HG03108 (cell line): Measurements from ENCODE around the gene PCSK6.

ENCODE experiments used
- ATAC-seq: cut with Tn5 transposase; IDR thresholded peaks from one replicate; pipeline ENCODE4 v1.9.1; 2021; ENCODE audit warnings: moderate library complexity; ENCODE audit not compliant: unreplicated experiment

Gene PCSK6

DNA sequence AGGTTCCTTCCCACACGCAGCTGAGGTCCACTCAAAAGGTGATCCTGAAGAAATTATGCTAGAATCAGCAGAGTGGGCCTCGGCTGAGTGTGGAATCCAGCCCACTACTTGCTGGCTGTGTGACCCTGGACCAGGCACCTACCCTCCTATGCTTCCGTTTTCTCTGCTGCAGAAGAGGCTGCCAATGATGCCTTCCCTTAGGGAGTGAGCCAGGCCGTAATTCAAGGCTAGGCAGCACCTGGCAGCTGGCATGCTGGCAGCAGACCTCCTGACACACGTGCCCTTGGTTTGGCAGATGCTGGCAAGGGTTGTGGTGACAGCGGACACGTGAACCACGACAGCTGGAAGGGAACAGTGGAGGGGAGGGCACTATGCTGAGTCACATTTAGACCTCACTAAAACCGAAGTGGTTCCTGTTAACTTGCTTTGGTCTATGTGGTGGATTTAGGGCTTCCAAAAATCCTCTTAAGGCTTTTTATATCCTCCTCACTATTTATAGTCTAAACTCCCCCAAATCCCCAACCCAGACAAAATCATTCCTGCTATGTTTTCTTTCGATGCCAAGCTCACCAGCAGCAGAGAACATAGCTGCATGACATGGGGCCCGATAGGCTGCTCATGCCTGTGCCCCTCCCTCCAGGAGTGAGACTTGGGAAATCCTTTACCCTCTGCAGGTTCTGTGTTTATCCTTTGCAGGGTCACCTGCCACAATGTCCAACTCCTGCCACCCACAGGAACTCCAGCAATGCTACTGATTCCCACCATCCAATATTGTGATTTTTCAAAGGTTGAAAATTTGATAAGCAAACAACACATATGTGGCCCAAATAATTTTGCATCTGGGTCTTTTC lies 10.6 kb upstream of the PCSK6 start:
- ATAC-seq: peak; percentile 62

GRCh38 chr15:101498717-101499480 lies 9.4 kb upstream of the PCSK6 start:
- no peak for ATAC-seq

- ATAC-seq: no peak
Measured at GRCh38 chr15:101498076-101498716, 8.7 kb upstream of the PCSK6 start.

DNA sequence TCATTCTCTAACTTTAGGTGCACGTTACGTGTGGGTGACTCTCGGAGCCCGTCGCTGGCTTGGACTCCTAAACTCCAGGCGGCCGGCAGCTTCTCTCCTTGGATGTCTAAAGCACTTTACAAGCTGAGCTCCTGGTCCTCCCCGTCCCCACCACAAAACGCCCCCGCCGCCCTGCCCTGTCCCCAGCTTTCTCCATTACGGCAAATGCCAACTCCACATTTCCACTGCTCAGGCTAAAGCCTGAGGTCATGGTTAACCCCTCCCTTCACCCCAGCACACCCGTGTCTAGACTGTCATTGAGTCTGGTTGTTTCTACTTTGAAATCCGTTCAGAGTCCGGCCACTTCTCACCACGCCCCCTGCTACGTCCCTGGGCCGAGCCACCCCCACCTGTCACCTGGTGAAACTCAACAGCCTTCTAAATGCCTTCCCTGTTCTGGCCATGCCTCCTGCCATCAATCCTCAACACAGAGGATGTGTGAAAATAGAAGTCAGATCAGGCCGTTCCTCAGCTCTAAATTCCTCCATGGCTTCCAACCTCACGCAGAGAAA lies 8.1 kb upstream of the PCSK6 start:
- ATAC-seq: no peak

- no peak for ATAC-seq
Measured at GRCh38 chr15:101497017-101497416, 7.5 kb upstream of the PCSK6 start.

DNA sequence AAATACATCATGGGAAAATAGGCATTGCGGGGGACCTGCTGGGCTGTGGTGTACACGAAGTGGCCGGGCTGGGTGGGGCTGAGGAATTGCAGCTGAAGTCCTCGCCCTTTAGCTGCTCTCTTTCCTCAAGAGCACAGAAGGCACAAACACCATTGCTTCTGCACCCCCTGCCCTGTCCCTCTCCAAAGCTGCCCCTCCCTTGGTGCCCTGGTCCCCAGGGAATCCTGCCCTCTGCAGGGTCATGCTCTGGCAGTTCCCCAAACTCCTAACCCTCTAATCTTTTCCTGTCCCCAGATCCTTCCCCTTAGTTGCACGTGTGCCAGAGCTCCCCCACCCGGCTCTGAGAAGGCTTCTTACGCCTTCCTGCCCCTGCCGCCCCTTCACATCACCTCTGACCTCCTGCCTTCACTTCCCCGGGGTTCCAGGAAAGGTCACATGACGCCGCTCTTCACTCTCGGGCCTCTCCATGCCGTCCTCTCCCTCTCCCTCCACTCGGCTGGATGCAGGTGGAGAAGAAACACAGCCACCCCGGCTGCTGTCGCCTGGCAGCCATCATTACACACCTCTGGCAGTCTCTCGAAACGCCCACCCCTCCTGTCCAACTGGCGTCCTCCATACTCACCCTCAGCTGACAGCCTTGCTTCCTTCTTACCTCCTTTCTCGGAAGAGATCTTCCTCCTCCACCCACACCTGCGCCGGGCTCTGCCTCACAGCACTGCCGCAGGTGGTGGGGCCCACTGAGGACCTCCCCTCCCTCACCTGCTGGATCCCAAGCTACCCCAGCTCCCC lies 6.9 kb upstream of the PCSK6 start:
- ATAC-seq: no peak

- no peak for ATAC-seq
Measured at GRCh38 chr15:101495334-101496197, 6.1 kb upstream of the PCSK6 start.

DNA sequence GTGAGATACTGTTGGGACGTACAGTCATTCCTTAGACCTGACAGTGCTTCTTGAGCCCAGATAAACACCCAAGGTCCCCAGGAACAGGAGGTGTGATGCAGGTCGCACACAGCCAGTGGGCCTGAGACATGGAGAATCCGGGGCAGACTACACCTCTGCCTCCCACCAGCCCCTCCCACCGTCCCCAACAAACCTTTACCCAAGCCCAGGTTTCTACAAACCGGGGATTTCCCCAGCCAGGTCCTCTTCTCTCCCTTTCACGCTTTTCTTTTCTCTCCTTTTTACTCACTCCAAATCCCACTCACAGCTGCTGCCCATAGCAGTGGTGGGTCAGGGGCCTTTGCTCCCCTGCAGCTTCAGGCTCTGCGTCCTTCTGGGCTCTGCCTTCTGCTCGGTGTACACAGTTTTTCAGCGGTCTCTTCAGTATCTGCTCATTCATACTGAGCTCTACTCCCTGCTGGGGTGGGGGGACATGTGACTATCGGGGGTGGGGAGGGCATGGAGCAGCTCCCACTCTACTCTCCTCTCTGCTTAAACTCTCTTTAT lies 4.8 kb upstream of the PCSK6 start:
- no peak for ATAC-seq

DNA sequence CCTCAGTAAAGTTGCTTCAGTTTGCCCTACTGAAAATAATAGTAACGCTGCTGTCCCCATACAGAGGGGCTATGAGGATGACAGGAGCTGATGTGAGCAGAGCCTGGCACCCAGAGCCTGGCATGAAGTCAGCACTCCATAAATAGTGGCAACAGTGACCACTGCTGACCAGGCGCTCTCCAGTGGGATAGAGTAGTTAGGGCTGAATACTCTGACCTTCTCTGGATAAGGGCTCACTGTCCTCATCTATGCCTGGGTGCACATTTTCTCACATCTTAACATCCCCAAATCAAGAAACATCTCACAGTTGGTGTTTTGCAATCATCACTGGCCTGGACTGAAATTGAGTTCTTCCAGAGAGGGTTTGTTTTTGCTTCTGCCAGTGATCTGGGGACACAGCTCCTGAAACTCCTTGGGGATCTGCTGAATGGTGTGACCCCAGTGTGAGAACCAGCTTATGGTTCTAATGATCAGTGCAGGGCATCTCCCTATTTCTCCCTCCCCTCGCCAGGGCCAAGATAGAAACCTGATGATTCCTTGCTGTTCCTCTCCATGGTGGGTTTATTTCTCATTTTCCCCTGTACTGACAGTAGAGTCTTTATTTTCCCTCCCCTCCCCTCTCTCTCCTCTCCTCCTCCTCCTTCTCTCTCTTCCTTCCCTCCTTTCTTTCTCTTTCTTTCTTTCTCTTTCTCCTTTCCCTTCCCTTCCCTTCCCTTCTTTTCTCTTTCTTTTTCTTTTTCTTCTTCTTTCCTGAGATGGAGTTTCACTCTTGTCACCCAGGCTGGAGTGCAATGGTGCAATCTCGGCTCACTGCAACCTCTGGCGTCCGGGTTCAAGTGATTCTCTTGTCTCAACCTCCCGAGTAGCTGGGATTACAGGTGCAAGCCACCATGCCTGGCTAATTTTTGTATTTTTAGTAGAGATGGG lies 3.5 kb upstream of the PCSK6 start:
- ATAC-seq: no peak

DNA sequence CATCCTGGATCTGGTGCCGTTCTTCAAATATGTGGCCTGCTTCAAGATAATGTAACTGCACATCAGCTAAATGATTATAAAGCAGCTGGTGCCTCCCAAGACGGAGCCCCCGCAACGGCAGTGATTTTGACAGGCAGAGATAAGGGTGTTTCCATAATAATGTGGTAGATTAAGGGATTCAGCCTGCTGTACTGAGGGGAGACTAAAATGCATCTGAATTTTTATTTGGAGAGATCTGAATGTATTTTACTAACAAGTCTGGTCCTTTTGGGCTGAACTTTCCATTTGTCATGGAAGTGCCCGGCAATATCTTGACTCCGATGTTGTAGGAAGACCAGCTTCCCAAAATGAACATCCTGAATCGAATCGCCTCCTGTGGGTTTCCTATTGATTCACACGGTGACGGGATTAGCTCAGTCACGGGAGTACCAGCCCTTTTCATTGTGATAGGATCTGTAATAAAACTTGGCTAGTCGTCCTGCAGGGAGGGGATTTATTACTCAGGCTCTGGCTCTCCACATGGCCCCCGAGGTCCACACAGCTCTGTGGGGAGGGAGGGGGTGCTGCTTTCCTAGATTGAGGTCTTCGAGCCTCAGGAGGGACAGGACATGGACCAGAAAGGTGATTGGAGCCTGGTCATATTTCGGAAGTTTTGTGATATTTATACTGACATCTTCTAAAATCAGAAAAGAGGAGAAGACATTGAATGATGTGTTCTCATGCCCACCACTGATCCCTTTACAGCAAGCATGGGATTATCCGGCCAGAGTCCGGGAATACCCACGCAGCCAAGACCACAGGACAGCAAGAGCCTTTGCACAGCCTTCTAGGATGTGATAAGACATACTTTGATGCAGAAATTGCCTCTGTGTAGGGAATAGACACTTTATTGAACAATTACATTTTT lies 2.5 kb upstream of the PCSK6 start:
- ATAC-seq: no peak

GRCh38 chr15:101490922-101491733 lies 1.6 kb upstream of the PCSK6 start:
- no peak for ATAC-seq

GRCh38 chr15:101490408-101490891 lies 943 bp upstream of the PCSK6 start:
- no peak for ATAC-seq

- ATAC-seq: no peak
Measured at GRCh38 chr15:101489237-101489598, 289 bp downstream of the PCSK6 start.

DNA sequence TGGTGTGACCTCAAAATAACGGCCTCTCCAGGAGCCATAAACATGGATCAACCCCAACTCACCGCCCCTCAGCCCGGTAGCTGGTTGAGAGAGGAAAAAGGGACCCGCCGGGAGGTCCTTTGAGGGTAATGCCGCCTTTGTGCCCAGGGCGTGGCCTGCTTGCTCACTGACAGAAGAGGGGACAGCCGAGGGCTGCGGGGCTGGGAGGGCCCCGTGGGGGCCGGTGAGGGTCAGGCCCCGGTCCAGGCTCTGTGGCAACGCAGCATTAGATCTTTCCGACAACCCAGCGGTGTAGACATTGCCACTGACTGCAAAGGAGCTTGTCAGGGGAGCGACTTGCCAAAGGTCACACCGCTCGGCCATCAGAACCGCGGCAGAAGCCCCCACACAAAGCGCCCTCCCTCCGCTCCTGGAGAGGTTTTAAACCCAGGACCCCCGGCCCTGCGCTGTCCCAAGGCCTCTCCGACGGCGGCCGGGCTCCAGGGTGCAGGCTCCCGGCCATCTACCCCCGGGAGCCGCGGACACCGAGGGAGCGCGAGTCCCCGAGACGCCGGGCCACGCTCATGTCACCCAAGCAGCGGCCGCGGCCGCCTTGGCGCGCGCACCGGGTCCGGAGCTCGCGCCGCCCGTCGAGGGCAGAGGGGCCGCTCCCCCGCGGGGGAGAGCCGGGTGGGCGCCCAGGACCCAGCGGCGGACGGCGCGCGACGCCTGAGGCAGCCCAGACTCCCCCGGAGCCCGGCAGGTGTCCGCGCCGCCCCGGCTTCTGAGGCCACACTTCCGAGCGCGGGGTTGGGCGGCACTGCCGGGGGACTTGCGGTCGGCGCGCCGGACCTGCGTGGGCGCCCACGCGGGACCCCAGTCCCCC lies 975 bp downstream of the PCSK6 start:
- no peak for ATAC-seq

GRCh38 chr15:101486696-101487459 lies 2.6 kb downstream of the PCSK6 start:
- no peak for ATAC-seq
